Measurements from ENCODE around the gene LMCD1. TPM values are rescaled to one million over a fixed set of nuclear protein-coding genes. Genes with fewer than 3 reads are reported as not detected.

LMCD1 gene
- total and polyA plus RNA-seq, 2 donors (not counting 1 experiment from before 2014, with no cell fraction given): 60.1 to 137 TPM

GRCh38 chr3:8610951-8611350 is 109.3 kb downstream of the LMCD1 start:
- Histone ChIP-seq H4K20me1 (ENCODE audit: control insufficient read depth, extremely low read depth, insufficient read depth, low read length) (no peaks in the 10 kb centered on the region), H3K9me3 (ENCODE audit: control insufficient read depth, insufficient read depth, low read depth, low read length) (no peaks in the 10 kb centered on the region), H3K4me2 (ENCODE audit: extremely low read depth, insufficient read depth, low read length) (no peak overlapping the region), H3K4me1 (ENCODE audit: control insufficient read depth, extremely low read depth, insufficient read depth, low read length) (peaks cover 5% of the 10 kb centered on the region), H3K4me3 (replicated peaks in 1 of 4; ENCODE audit: control extremely low read depth in 1 of 4, insufficient read depth in 1 of 4, low read depth in 3 of 4, low read length in 4 of 4) (no peak overlapping the region), H3K79me2 (ENCODE audit: control insufficient read depth, insufficient read depth, low read length) (no peaks in the 10 kb centered on the region), H3K36me3 (ENCODE audit: control insufficient read depth, insufficient read depth, low read length) (no peaks in the 10 kb centered on the region), H3K9ac (ENCODE audit: insufficient read depth, low read length) (no peak overlapping the region), H2AFZ (ENCODE audit: low read length) (no peak overlapping the region), H3K27me3 (ENCODE audit: control insufficient read depth, insufficient read depth, low read length) (no peaks in the 10 kb centered on the region), H3K27ac (ENCODE audit: insufficient read depth, low read length) (no peak overlapping the region)
- TF ChIP-seq CTCF (conservative IDR thresholded peaks at IDR 0.05 in 1 of 2, IDR thresholded peaks at IDR 0.05 in 1 of 2; ENCODE audit: low read depth in 1 of 2, low read length in 2 of 2) (no peak), EZH2 (IDR thresholded peaks at IDR 0.05; ENCODE audit: low read length, missing control alignments) (no peak)
- no peak for DNase-seq (ENCODE audit: low read depth in 2 of 2)

- no peaks in the 10 kb centered on the region for H3K27me3 ChIP-seq (ENCODE audit: control insufficient read depth, insufficient read depth, low read length)
- H3K9me3 ChIP-seq (ENCODE audit: control insufficient read depth, insufficient read depth, low read depth, low read length): no peaks in the 10 kb centered on the region
- H3K9ac ChIP-seq (ENCODE audit: insufficient read depth, low read length): no peak overlapping the region
- TF ChIP-seq CTCF (conservative IDR thresholded peaks at IDR 0.05 in 1 of 2, IDR thresholded peaks at IDR 0.05 in 1 of 2; ENCODE audit: low read depth in 1 of 2, low read length in 2 of 2) (no peak), EZH2 (IDR thresholded peaks at IDR 0.05; ENCODE audit: low read length, missing control alignments) (no peak)
- no peak overlapping the region for H2AFZ ChIP-seq (ENCODE audit: low read length)
- no peak for DNase-seq (ENCODE audit: low read depth in 2 of 2)
- no peaks in the 10 kb centered on the region for H3K79me2 ChIP-seq (ENCODE audit: control insufficient read depth, insufficient read depth, low read length)
- H3K36me3 ChIP-seq (ENCODE audit: control insufficient read depth, insufficient read depth, low read length): no peaks in the 10 kb centered on the region
- H3K4me1 ChIP-seq (ENCODE audit: control insufficient read depth, extremely low read depth, insufficient read depth, low read length): peaks cover 11% of the 10 kb centered on the region
- H4K20me1 ChIP-seq (ENCODE audit: control insufficient read depth, extremely low read depth, insufficient read depth, low read length): no peaks in the 10 kb centered on the region
- H3K4me3 ChIP-seq (replicated peaks in 1 of 4; ENCODE audit: control extremely low read depth in 1 of 4, insufficient read depth in 1 of 4, low read depth in 3 of 4, low read length in 4 of 4): no peak overlapping the region
- H3K4me2 ChIP-seq (ENCODE audit: extremely low read depth, insufficient read depth, low read length): no peak overlapping the region
- H3K27ac ChIP-seq (ENCODE audit: insufficient read depth, low read length): no peak overlapping the region
These were observed 116.3 kb downstream of the LMCD1 start for GRCh38 chr3:8617921-8618320.

GRCh38 chr3:8618950-8619349 is 117.3 kb downstream of the LMCD1 start:
- no peak for TF ChIP-seq CTCF (conservative IDR thresholded peaks at IDR 0.05 in 1 of 2, IDR thresholded peaks at IDR 0.05 in 1 of 2; ENCODE audit: low read depth in 1 of 2, low read length in 2 of 2)
- no peak for TF ChIP-seq EZH2 (IDR thresholded peaks at IDR 0.05; ENCODE audit: low read length, missing control alignments)
- H3K4me2 ChIP-seq (ENCODE audit: extremely low read depth, insufficient read depth, low read length): no peak overlapping the region
- no peaks in the 10 kb centered on the region for H3K36me3 ChIP-seq (ENCODE audit: control insufficient read depth, insufficient read depth, low read length)
- DNase-seq (ENCODE audit: low read depth in 2 of 2): no peak
- no peaks in the 10 kb centered on the region for H3K79me2 ChIP-seq (ENCODE audit: control insufficient read depth, insufficient read depth, low read length)
- H3K9ac ChIP-seq (ENCODE audit: insufficient read depth, low read length): no peak overlapping the region
- no peaks in the 10 kb centered on the region for H3K9me3 ChIP-seq (ENCODE audit: control insufficient read depth, insufficient read depth, low read depth, low read length)
- H3K27ac ChIP-seq (ENCODE audit: insufficient read depth, low read length): no peak overlapping the region
- no peak overlapping the region for H2AFZ ChIP-seq (ENCODE audit: low read length)
- no peaks in the 10 kb centered on the region for H4K20me1 ChIP-seq (ENCODE audit: control insufficient read depth, extremely low read depth, insufficient read depth, low read length)
- peaks cover 13% of the 10 kb centered on the region for H3K4me1 ChIP-seq (ENCODE audit: control insufficient read depth, extremely low read depth, insufficient read depth, low read length)
- no peaks in the 10 kb centered on the region for H3K27me3 ChIP-seq (ENCODE audit: control insufficient read depth, insufficient read depth, low read length)
- no peak overlapping the region for H3K4me3 ChIP-seq (replicated peaks in 1 of 4; ENCODE audit: control extremely low read depth in 1 of 4, insufficient read depth in 1 of 4, low read depth in 3 of 4, low read length in 4 of 4)
